Small intestine (tissue), 16 donors: Measurements from ENCODE around the gene CLASP1. TPM values are rescaled to one million over a fixed set of nuclear protein-coding genes. Genes with fewer than 3 reads are reported as not detected.
"Not testable (repeated sequence)": the region's sequence is repeated elsewhere in the genome, so short reads cannot be mapped to it uniquely, and the experiment has no call there.

ENCODE experiments used
- DNase-seq, 2 donors: peaks; one replicate each; pipeline versions ENCODE4 v3.0.0 to v3.0.0-alpha.2; 2013
- FAIRE-seq: peaks from 2 replicates; lab custom pipeline; 2012; peaks lifted over from hg19 to GRCh38; lab: Jason Lieb, UNC
- H3K27ac ChIP-seq, 3 donors: one replicate each; pipeline ENCODE4 v1.5.1; 2013; ENCODE audit warnings: low read length in 2 of 3, mild to moderate bottlenecking in 2 of 3, control low read depth in 1 of 3, inconsistent platforms in 1 of 3, low read depth in 1 of 3, moderate library complexity in 1 of 3
- H3K27me3 ChIP-seq, 3 donors: one replicate each; pipeline ENCODE4 v1.6.1; 2013; ENCODE audit warnings: low read length in 3 of 3, inconsistent platforms in 1 of 3; ENCODE audit not compliant: control insufficient read depth in 3 of 3, insufficient read depth in 3 of 3
- H3K36me3 ChIP-seq, 3 donors: one replicate each; pipeline ENCODE4 v1.6.1; 2013; ENCODE audit warnings: low read length in 3 of 3, inconsistent platforms in 1 of 3, low read depth in 1 of 3, mild to moderate bottlenecking in 1 of 3, moderate library complexity in 1 of 3; ENCODE audit not compliant: control insufficient read depth in 3 of 3, insufficient read depth in 2 of 3
- H3K4me1 ChIP-seq, 3 donors: one replicate each; pipeline ENCODE4 v1.6.1; 2013; ENCODE audit warnings: low read length in 2 of 3, inconsistent platforms in 1 of 3, low read depth in 1 of 3, mild to moderate bottlenecking in 1 of 3, moderate library complexity in 1 of 3; ENCODE audit not compliant: control insufficient read depth in 3 of 3, insufficient read depth in 2 of 3
- H3K4me3 ChIP-seq, 3 donors: one replicate each; pipeline ENCODE4 v1.5.1; 2013; ENCODE audit warnings: low read length in 3 of 3, control low read depth in 1 of 3, inconsistent platforms in 1 of 3, low read depth in 1 of 3, mild to moderate bottlenecking in 1 of 3, moderate library complexity in 1 of 3
- H3K9me3 ChIP-seq, 2 donors: one replicate each; pipeline ENCODE4 v1.6.1; 2013; ENCODE audit warnings: low read depth in 1 of 2, low read length in 1 of 2; ENCODE audit not compliant: control insufficient read depth in 2 of 2, insufficient read depth in 1 of 2
- WGBS, 3 donors: extraction: QIAGEN DNeasy Blood & Tissue Kit; methylation state at CpG; one replicate each; pipeline ENCODE4 v1.1.7; 2013; 5-methylcytosine and 5-hydroxymethylcytosine counted together
- long read RNA-seq, 10 donors: transcript quantifications; one replicate each; lab custom pipeline, GENCODE V29; 2026
- polyA plus RNA-seq, 4 donors: library from polyadenylated mRNA; stranded (reverse) in 3 of 4; unstranded in 1 of 4; fragments of 200-250 nt in 3 of 4; fragments of 120-200 nt in 1 of 4; gene quantifications; one replicate each; pipeline versions ENCODE4 v1.2.1 to v1.2.3, GENCODE V29; 2013
- donor health status: healthy with polysubstance abuse.
- donor health status: control.
- donor health status: control.
- donor health status: Bipolar disorder and iron deficiency.
- donor health status: healthy.

CLASP1 gene
- polyA plus RNA-seq = 10 to 100 TPM in 2 of 4 donors, 1 to 10 TPM in 2; 3.5 to 24.1 (median 8.6) TPM
- long read RNA-seq, donor 1 = 0 reads
- long read RNA-seq, donor 2 = 0 reads
- long read RNA-seq, donor 3 = 0 reads
- long read RNA-seq, donor 4 = 0 reads
- long read RNA-seq, donor 5 = 0 reads
- long read RNA-seq, donor 6, partial matches to known transcripts = 9 of 9 reads
- long read RNA-seq, donor 6, other reads (novel, unspliced or antisense) = 0 of 9 reads
- long read RNA-seq, donor 7 = 0 reads
- long read RNA-seq, donor 8 = 0 reads
- long read RNA-seq, donor 9 = 0 reads
- long read RNA-seq, donor 10 = 0 reads

- Histone ChIP-seq H3K9me3 (no peaks in the 10 kb centered on the region), H3K4me3 (peak within 1 kb of the TSS; percentile 76 to 97 (median 97)), H3K4me1 (peaks cover 0 to 8% (median 3%) of the 10 kb centered on the region in 3 donors), H3K27ac (peak within 1 kb of the TSS; percentile 92 to 98 (median 93)), H3K27me3 (no peaks in the 10 kb centered on the region), H3K36me3 (no peaks in the 10 kb centered on the region)
- DNase-seq = no peak
- FAIRE-seq = no peak
- 0% methylated on average over 33 to 36 of the region's 36 CpGs for WGBS, 3 donors
Observed at GRCh38 chr2:121649149-121649595, at the start of gene CLASP1. CLASP1 (minus strand) TSS chr2:121649462; CDS start chr2:121605895, 43,567 bp downstream.

- FAIRE-seq = no peak
Observed at GRCh38 chr2:121698318-121698930, 49.2 kb upstream of the CLASP1 start.

GRCh38 chr2:121697108-121697631 lies 47.9 kb upstream of the CLASP1 start:
- 15 to 34% (median 23%) methylated on average over 4 of the region's 4 CpGs for WGBS, 3 donors
- DNase-seq = no peak

More at GRCh38 chr2:121698318-121698930, 49.2 kb upstream of the CLASP1 start:
- H3K27ac ChIP-seq = no peak overlapping the region
- no peak for DNase-seq
- H3K9me3 ChIP-seq = no peaks in the 10 kb centered on the region
- 86 to 88% (median 88%) methylated on average over 11 of the region's 11 CpGs for WGBS, 3 donors
- no peaks in the 10 kb centered on the region for H3K27me3 ChIP-seq
- H3K4me3 ChIP-seq = no peak overlapping the region
- H3K36me3 ChIP-seq = no peaks in the 10 kb centered on the region
- peaks cover 0 to 5% (median 3%) of the 10 kb centered on the region in 3 donors for H3K4me1 ChIP-seq

GRCh38 chr2:121696410-121696930 lies 47.2 kb upstream of the CLASP1 start:
- Histone ChIP-seq H3K27ac (no peak overlapping the region), H3K4me3 (no peak overlapping the region), H3K36me3 (no peaks in the 10 kb centered on the region), H3K9me3 (no peaks in the 10 kb centered on the region), H3K27me3 (no peaks in the 10 kb centered on the region), H3K4me1 (peaks cover 0 to 5% (median 3%) of the 10 kb centered on the region in 3 donors)
- FAIRE-seq (no peak), DNase-seq (no peak)
- WGBS, 3 donors = 83 to 94% (median 92%) methylated on average over 7 of the region's 7 CpGs

More at GRCh38 chr2:121697108-121697631, 47.9 kb upstream of the CLASP1 start:
- Histone ChIP-seq H3K27me3 (no peaks in the 10 kb centered on the region), H3K4me1 (peaks cover 0 to 5% (median 3%) of the 10 kb centered on the region in 3 donors), H3K27ac (no peak overlapping the region), H3K9me3 (no peaks in the 10 kb centered on the region), H3K36me3 (no peaks in the 10 kb centered on the region), H3K4me3 (no peak overlapping the region)
- FAIRE-seq = no peak

- no peak for DNase-seq
- FAIRE-seq = no peak
- no peak overlapping the region for H3K4me3 ChIP-seq
- H3K9me3 ChIP-seq = no peaks in the 10 kb centered on the region
- H3K27me3 ChIP-seq = no peaks in the 10 kb centered on the region
- peaks cover 0 to 5% (median 3%) of the 10 kb centered on the region in 3 donors for H3K4me1 ChIP-seq
- 83 to 87% (median 84%) methylated on average over 2 of the region's 2 CpGs for WGBS, 3 donors
- H3K36me3 ChIP-seq = no peaks in the 10 kb centered on the region
- no peak overlapping the region for H3K27ac ChIP-seq
Observed at GRCh38 chr2:121695171-121695451, 45.8 kb upstream of the CLASP1 start.

GRCh38 chr2:121694398-121695170 lies 45.3 kb upstream of the CLASP1 start:
- peaks cover 0 to 3% (median 3%) of the 10 kb centered on the region in 3 donors for H3K4me1 ChIP-seq
- DNase-seq = no peak
- H3K9me3 ChIP-seq = no peaks in the 10 kb centered on the region
- no peaks in the 10 kb centered on the region for H3K27me3 ChIP-seq
- no peak overlapping the region for H3K27ac ChIP-seq
- 81 to 92% (median 87%) methylated on average over 6 of the region's 6 CpGs for WGBS, 3 donors
- no peak overlapping the region for H3K4me3 ChIP-seq
- FAIRE-seq = no peak
- no peaks in the 10 kb centered on the region for H3K36me3 ChIP-seq

GRCh38 chr2:121690572-121690971 lies 41.3 kb upstream of the CLASP1 start:
- FAIRE-seq, H3K4me1 ChIP-seq, DNase-seq, H3K4me3 ChIP-seq, H3K36me3 ChIP-seq, H3K9me3 ChIP-seq, H3K27me3 ChIP-seq, H3K27ac ChIP-seq: not testable (repeated sequence)
- WGBS, 3 donors = 96 to 100% (median 98%) methylated on average over 3 of the region's 3 CpGs

GRCh38 chr2:121690095-121690494 lies 40.8 kb upstream of the CLASP1 start:
- H3K36me3 ChIP-seq = no peaks in the 10 kb centered on the region
- no peak for DNase-seq
- H3K4me1 ChIP-seq = peaks cover 0 to 2% (median 0%) of the 10 kb centered on the region in 3 donors
- no peaks in the 10 kb centered on the region for H3K9me3 ChIP-seq
- no peak overlapping the region for H3K4me3 ChIP-seq
- no peaks in the 10 kb centered on the region for H3K27me3 ChIP-seq
- H3K27ac ChIP-seq = no peak overlapping the region
- FAIRE-seq = no peak
- 92 to 99% (median 94%) methylated on average over 6 of the region's 6 CpGs for WGBS, 3 donors
